Testis (tissue), 2 donors: ENCODE measurements around the gene DSE.

Source experiments
- CTCF ChIP-seq, 3 experiments: fragments of 450-650 bp in 2 of 3; fragments of 200-600 bp in 1 of 3; sonication (generic) in 1 of 3; IDR thresholded peaks; one replicate each; pipeline ENCODE4 v1.5.1; 2016 to 2019; ENCODE audit warnings: antibody characterized with exemption in 3 of 3, mild to moderate bottlenecking in 2 of 3, moderate library complexity in 1 of 3
- POLR2A ChIP-seq: fragments of 450-650 bp; IDR thresholded peaks from one replicate; pipeline ENCODE4 v1.6.1; 2017; ENCODE audit warnings: antibody characterized with exemption, mild to moderate bottlenecking, moderate library complexity

- no peak for TF ChIP-seq CTCF (IDR thresholded peaks at IDR 0.05)
- TF ChIP-seq POLR2A: no peak
Observed at GRCh38 chr6:116364321-116364720, 6.4 kb upstream of the DSE start.
